Measurements from ENCODE around the gene HABP4.

DNA sequence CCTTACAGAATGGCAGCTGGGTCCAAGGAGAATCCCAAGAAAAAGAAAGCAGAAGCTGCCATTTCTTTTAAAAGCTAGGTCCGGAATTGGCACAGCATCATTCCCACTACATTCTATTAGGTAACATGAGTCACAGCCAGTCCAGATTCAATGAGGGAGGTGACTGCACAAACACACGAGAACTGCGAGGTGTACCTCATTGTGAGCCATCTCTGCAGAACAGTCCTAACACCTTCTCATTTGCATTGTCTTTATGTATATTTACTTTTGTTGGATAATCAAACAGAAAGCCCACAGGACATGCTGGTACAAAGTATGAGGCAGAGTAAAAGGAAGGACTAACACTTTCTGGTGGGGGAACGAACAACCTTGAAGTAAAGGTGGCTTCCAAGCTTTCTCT, 14.6 kb upstream of the HABP4 start:
- TF ChIP-seq, protein P1, sequence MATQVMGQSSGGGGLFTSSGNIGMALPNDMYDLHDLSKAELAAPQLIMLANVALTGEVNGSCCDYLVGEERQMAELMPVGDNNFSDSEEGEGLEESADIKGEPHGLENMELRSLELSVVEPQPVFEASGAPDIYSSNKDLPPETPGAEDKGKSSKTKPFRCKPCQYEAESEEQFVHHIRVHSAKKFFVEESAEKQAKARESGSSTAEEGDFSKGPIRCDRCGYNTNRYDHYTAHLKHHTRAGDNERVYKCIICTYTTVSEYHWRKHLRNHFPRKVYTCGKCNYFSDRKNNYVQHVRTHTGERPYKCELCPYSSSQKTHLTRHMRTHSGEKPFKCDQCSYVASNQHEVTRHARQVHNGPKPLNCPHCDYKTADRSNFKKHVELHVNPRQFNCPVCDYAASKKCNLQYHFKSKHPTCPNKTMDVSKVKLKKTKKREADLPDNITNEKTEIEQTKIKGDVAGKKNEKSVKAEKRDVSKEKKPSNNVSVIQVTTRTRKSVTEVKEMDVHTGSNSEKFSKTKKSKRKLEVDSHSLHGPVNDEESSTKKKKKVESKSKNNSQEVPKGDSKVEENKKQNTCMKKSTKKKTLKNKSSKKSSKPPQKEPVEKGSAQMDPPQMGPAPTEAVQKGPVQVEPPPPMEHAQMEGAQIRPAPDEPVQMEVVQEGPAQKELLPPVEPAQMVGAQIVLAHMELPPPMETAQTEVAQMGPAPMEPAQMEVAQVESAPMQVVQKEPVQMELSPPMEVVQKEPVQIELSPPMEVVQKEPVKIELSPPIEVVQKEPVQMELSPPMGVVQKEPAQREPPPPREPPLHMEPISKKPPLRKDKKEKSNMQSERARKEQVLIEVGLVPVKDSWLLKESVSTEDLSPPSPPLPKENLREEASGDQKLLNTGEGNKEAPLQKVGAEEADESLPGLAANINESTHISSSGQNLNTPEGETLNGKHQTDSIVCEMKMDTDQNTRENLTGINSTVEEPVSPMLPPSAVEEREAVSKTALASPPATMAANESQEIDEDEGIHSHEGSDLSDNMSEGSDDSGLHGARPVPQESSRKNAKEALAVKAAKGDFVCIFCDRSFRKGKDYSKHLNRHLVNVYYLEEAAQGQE (IDR thresholded peaks at IDR 0.05): no peak
- TF ChIP-seq, protein P2, sequence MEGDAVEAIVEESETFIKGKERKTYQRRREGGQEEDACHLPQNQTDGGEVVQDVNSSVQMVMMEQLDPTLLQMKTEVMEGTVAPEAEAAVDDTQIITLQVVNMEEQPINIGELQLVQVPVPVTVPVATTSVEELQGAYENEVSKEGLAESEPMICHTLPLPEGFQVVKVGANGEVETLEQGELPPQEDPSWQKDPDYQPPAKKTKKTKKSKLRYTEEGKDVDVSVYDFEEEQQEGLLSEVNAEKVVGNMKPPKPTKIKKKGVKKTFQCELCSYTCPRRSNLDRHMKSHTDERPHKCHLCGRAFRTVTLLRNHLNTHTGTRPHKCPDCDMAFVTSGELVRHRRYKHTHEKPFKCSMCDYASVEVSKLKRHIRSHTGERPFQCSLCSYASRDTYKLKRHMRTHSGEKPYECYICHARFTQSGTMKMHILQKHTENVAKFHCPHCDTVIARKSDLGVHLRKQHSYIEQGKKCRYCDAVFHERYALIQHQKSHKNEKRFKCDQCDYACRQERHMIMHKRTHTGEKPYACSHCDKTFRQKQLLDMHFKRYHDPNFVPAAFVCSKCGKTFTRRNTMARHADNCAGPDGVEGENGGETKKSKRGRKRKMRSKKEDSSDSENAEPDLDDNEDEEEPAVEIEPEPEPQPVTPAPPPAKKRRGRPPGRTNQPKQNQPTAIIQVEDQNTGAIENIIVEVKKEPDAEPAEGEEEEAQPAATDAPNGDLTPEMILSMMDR (IDR thresholded peaks at IDR 0.05; ENCODE audit: low read depth, low read length, missing input control): no peak
- TF ChIP-seq, protein P3, sequence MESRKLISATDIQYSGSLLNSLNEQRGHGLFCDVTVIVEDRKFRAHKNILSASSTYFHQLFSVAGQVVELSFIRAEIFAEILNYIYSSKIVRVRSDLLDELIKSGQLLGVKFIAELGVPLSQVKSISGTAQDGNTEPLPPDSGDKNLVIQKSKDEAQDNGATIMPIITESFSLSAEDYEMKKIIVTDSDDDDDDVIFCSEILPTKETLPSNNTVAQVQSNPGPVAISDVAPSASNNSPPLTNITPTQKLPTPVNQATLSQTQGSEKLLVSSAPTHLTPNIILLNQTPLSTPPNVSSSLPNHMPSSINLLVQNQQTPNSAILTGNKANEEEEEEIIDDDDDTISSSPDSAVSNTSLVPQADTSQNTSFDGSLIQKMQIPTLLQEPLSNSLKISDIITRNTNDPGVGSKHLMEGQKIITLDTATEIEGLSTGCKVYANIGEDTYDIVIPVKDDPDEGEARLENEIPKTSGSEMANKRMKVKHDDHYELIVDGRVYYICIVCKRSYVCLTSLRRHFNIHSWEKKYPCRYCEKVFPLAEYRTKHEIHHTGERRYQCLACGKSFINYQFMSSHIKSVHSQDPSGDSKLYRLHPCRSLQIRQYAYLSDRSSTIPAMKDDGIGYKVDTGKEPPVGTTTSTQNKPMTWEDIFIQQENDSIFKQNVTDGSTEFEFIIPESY (IDR thresholded peaks at IDR 0.05): no peak
- no peak for TF ChIP-seq GABPA (IDR thresholded peaks at IDR 0.05 in 1 of 2, conservative IDR thresholded peaks at IDR 0.05 in 1 of 2)
- TF ChIP-seq HNF4G (IDR thresholded peaks at IDR 0.05): no peak
- TF ChIP-seq YY1 (IDR thresholded peaks at IDR 0.05): no peak
- TF ChIP-seq RAD21 (IDR thresholded peaks at IDR 0.05): no peak
- no peak for TF ChIP-seq HNF4A (conservative IDR thresholded peaks at IDR 0.05)
- no peak for TF ChIP-seq EGR1 (IDR thresholded peaks at IDR 0.05; ENCODE audit: low read depth in 2 of 2)
- TF ChIP-seq, protein P4, sequence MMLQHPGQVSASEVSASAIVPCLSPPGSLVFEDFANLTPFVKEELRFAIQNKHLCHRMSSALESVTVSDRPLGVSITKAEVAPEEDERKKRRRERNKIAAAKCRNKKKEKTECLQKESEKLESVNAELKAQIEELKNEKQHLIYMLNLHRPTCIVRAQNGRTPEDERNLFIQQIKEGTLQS (IDR thresholded peaks at IDR 0.05): no peak
- no peak for TF ChIP-seq JUND (IDR thresholded peaks at IDR 0.05)
- TF ChIP-seq, protein P5, sequence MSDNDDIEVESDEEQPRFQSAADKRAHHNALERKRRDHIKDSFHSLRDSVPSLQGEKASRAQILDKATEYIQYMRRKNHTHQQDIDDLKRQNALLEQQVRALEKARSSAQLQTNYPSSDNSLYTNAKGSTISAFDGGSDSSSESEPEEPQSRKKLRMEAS (IDR thresholded peaks at IDR 0.05): no peak

Data from liver (tissue), 3 donors.